ENCODE results near the gene EXOSC3.

The EXOSC3 gene

GRCh38 chr9:37730839-37731238 is 54.0 kb downstream of the EXOSC3 start:
- DNase-seq = no peak

- DNase-seq = no peak
These were observed 54.6 kb downstream of the EXOSC3 start for GRCh38 chr9:37730256-37730655.

Measured in GF-D8 (cell line).